Measurements from ENCODE around the gene BLNK.

The BLNK gene

GRCh38 chr10:96283351-96283750 is 12.0 kb upstream of the BLNK start:
- Histone ChIP-seq H4K20me1 (ENCODE audit: insufficient read depth, low read length) (no peaks in the 10 kb centered on the region), H3K9me3 (replicated peaks; ENCODE audit: insufficient read depth, low read length) (no peaks in the 10 kb centered on the region), H3K4me1 (ENCODE audit: low read length) (peaks cover 15% of the 10 kb centered on the region), H3F3A (ENCODE audit: insufficient read depth, low read length) (peaks cover 22% of the 10 kb centered on the region), H3K4me3 (ENCODE audit: low read length) (no peak overlapping the region), H3K4me2 (ENCODE audit: low read depth, low read length) (no peak overlapping the region), H3K9ac (ENCODE audit: low read length) (no peak overlapping the region), H3K27ac (ENCODE audit: low read length) (no peak overlapping the region), H2AFZ (ENCODE audit: low read length) (no peak overlapping the region), H3K9me2 (replicated peaks; ENCODE audit: insufficient read depth, low read length) (no peaks in the 10 kb centered on the region), H3K27me3 (replicated peaks; ENCODE audit: insufficient read depth, low read length) (no peaks in the 10 kb centered on the region), H3K79me2 (ENCODE audit: low read length) (no peaks in the 10 kb centered on the region), H3K36me3 (replicated peaks; ENCODE audit: insufficient read depth, low read length) (no peaks in the 10 kb centered on the region)
- no peak for DNase-seq
- TF ChIP-seq EZH2 (optimal IDR thresholded peaks at IDR 0.05; ENCODE audit: low read depth, low read length) (no peak), CTCF (IDR thresholded peaks at IDR 0.05; ENCODE audit: low read length) (no peak), EZH2phosphoT487 (IDR thresholded peaks at IDR 0.05; ENCODE audit: low read length) (no peak)

- Histone ChIP-seq H2AFZ (ENCODE audit: low read length) (no peak overlapping the region), H3K27ac (ENCODE audit: low read length) (no peak overlapping the region)
- no peak for TF ChIP-seq CTCF (IDR thresholded peaks at IDR 0.05; ENCODE audit: low read length)
- TF ChIP-seq EZH2phosphoT487 (IDR thresholded peaks at IDR 0.05; ENCODE audit: low read length): no peak
- no peak for TF ChIP-seq EZH2 (optimal IDR thresholded peaks at IDR 0.05; ENCODE audit: low read depth, low read length)
These were observed 10.2 kb upstream of the BLNK start for GRCh38 chr10:96281444-96282029.

GRCh38 chr10:96280859-96281258 is 9.5 kb upstream of the BLNK start:
- no peak overlapping the region for H3K4me3 ChIP-seq (ENCODE audit: low read length)
- H3K9me3 ChIP-seq (replicated peaks; ENCODE audit: insufficient read depth, low read length): no peaks in the 10 kb centered on the region
- no peak overlapping the region for H3K9ac ChIP-seq (ENCODE audit: low read length)
- H4K20me1 ChIP-seq (ENCODE audit: insufficient read depth, low read length): no peaks in the 10 kb centered on the region
- no peak for TF ChIP-seq EZH2 (optimal IDR thresholded peaks at IDR 0.05; ENCODE audit: low read depth, low read length)
- TF ChIP-seq CTCF (IDR thresholded peaks at IDR 0.05; ENCODE audit: low read length): no peak
- no peak for TF ChIP-seq EZH2phosphoT487 (IDR thresholded peaks at IDR 0.05; ENCODE audit: low read length)
- H3K4me1 ChIP-seq (ENCODE audit: low read length): no peaks in the 10 kb centered on the region
- DNase-seq: no peak
- H3K27me3 ChIP-seq (replicated peaks; ENCODE audit: insufficient read depth, low read length): no peaks in the 10 kb centered on the region
- no peaks in the 10 kb centered on the region for H3K79me2 ChIP-seq (ENCODE audit: low read length)
- H3K36me3 ChIP-seq (replicated peaks; ENCODE audit: insufficient read depth, low read length): no peaks in the 10 kb centered on the region
- no peak overlapping the region for H3K27ac ChIP-seq (ENCODE audit: low read length)
- H3F3A ChIP-seq (ENCODE audit: insufficient read depth, low read length): no peaks in the 10 kb centered on the region
- H2AFZ ChIP-seq (ENCODE audit: low read length): no peak overlapping the region
- no peaks in the 10 kb centered on the region for H3K9me2 ChIP-seq (replicated peaks; ENCODE audit: insufficient read depth, low read length)
- H3K4me2 ChIP-seq (ENCODE audit: low read depth, low read length): no peak overlapping the region

More at GRCh38 chr10:96281444-96282029, 10.2 kb upstream of the BLNK start:
- peaks cover 4% of the 10 kb centered on the region for H3F3A ChIP-seq (ENCODE audit: insufficient read depth, low read length)
- no peak for DNase-seq
- no peaks in the 10 kb centered on the region for H3K36me3 ChIP-seq (replicated peaks; ENCODE audit: insufficient read depth, low read length)
- no peak overlapping the region for H3K9ac ChIP-seq (ENCODE audit: low read length)
- no peaks in the 10 kb centered on the region for H3K27me3 ChIP-seq (replicated peaks; ENCODE audit: insufficient read depth, low read length)
- no peaks in the 10 kb centered on the region for H3K79me2 ChIP-seq (ENCODE audit: low read length)
- H4K20me1 ChIP-seq (ENCODE audit: insufficient read depth, low read length): no peaks in the 10 kb centered on the region
- H3K4me3 ChIP-seq (ENCODE audit: low read length): no peak overlapping the region
- H3K4me2 ChIP-seq (ENCODE audit: low read depth, low read length): no peak overlapping the region
- no peaks in the 10 kb centered on the region for H3K9me3 ChIP-seq (replicated peaks; ENCODE audit: insufficient read depth, low read length)
- no peaks in the 10 kb centered on the region for H3K9me2 ChIP-seq (replicated peaks; ENCODE audit: insufficient read depth, low read length)
- peaks cover 4% of the 10 kb centered on the region for H3K4me1 ChIP-seq (ENCODE audit: low read length)
